AG04449 (cell line): ENCODE data around the gene SH3BGRL3.

Source experiments
- CTCF ChIA-PET: fragments of 350-600 bp; formaldehyde crosslinking; extraction: SDS; loops from one replicate; lab custom pipeline; 2021; ENCODE audit warnings: antibody characterized with exemption; lab: Yijun Ruan, JAX
- POLR2A ChIA-PET: fragments of 400-600, 350-600 bp; formaldehyde crosslinking; extraction: SDS; loops from one replicate; lab custom pipeline; 2020; ENCODE audit warnings: antibody characterized with exemption, inconsistent platforms; lab: Yijun Ruan, JAX
- DNase-seq: peaks from one replicate; pipeline ENCODE4 v3.0.0-alpha.2; 2010; ENCODE audit warnings: low read depth, low spot score
- H3K4me3 ChIP-seq: 2 replicates; pipeline ENCODE4 v1.5.1; 2011; ENCODE audit warnings: low read depth, mild to moderate bottlenecking, control low read depth, low read length
- TF ChIP-seq, protein P1 (sequence below): IDR thresholded peaks from one replicate; pipeline ENCODE4 v1.5.1; 2011; ENCODE audit warnings: mild to moderate bottlenecking, moderate library complexity, low read length, control low read depth, inconsistent platforms; ENCODE audit not compliant: insufficient read depth; ENCODE audit errors: missing control alignments

Gene SH3BGRL3

DNA sequence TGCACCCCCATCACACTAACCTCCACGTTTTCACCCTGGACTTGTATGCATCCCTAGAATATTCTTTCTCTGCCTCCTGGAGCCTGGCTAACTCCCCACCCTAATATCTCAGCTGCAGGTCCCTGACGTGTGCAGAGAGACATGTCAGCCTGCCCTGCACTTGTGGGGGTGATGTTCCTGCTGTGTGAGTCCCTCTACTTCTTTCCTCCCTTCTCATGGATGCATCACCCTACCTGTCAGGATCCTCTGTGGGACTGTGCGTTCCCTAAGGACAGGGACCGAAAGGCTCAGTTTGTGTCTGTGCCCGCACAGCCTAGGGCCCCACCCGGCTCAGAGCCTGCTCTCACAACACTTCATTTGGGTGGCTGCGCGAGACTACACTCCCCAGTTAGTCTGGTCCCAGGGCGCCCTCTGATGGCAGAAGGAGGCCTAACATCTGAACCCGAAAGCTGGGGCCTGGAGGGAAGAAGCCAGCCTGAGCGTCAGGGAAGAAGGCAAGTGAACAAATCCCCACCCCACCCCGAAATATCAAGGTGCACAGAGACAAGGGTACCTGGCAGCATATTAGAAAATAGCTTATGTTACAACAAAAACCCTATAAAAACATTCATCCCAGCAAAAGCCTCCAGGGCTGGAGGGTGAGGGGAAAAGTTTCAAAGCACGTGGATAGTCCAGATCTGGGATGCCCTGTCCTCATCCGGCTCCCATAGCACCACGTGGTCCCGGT is 41.6 kb downstream of the SH3BGRL3 start:
- CTCF ChIA-PET: interaction anchor here (0.6 to 11.9 kb wide), 48 partner anchors 10 to 242 kb away, joined by 3 to 179 read pairs (median 6); partner anchors contain the start of genes C1orf232, CATSPER4, CEP85 and CNKSR1
- POLR2A ChIA-PET: interaction anchor here (0.6 to 1.3 kb wide), 2 partner anchors 46 to 152 kb away, joined by 4 read pairs; no protein-coding TSS in a partner anchor

DNA sequence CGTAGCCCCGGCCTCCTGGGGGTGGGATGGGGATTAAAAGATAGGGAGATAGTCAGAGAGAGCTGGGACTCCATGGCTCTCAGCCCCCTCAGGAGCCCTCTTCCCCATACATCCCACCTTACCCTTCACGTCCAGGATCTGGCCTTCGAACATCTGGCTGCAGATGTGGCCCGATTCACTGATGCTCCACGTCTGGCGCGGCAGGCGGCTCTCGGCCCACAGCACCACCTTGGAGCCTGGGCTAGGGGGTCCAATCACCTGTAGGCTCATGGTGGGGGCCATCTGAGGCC is 42.1 kb downstream of the SH3BGRL3 start:
- TF ChIP-seq, protein P1, sequence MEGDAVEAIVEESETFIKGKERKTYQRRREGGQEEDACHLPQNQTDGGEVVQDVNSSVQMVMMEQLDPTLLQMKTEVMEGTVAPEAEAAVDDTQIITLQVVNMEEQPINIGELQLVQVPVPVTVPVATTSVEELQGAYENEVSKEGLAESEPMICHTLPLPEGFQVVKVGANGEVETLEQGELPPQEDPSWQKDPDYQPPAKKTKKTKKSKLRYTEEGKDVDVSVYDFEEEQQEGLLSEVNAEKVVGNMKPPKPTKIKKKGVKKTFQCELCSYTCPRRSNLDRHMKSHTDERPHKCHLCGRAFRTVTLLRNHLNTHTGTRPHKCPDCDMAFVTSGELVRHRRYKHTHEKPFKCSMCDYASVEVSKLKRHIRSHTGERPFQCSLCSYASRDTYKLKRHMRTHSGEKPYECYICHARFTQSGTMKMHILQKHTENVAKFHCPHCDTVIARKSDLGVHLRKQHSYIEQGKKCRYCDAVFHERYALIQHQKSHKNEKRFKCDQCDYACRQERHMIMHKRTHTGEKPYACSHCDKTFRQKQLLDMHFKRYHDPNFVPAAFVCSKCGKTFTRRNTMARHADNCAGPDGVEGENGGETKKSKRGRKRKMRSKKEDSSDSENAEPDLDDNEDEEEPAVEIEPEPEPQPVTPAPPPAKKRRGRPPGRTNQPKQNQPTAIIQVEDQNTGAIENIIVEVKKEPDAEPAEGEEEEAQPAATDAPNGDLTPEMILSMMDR: no peak
- CTCF ChIA-PET: interaction anchor here (0.6 to 11.9 kb wide), 43 partner anchors 10 to 243 kb away, joined by 3 to 179 read pairs (median 6); partner anchors contain the start of genes C1orf232, CATSPER4, CEP85 and CNKSR1
- H3K4me3 ChIP-seq: no peak overlapping the region
- POLR2A ChIA-PET: interaction anchor here (0.6 to 1.3 kb wide), 2 partner anchors 46 to 153 kb away, joined by 4 read pairs; no protein-coding TSS in a partner anchor
- no peak for DNase-seq

More for the DNA sequence above, 41.6 kb downstream of the SH3BGRL3 start:
- TF ChIP-seq, protein P1: peak; percentile 94
- no peak overlapping the region; the same call in 1 of the 2 replicates for H3K4me3 ChIP-seq
- peak; percentile 24 for DNase-seq

GRCh38 chr1:26323382-26323781 is 43.5 kb downstream of the SH3BGRL3 start:
- DNase-seq: no peak
- POLR2A ChIA-PET: interaction anchor here (0.6 kb wide), 1 partner anchor 17 kb away, joined by 3 read pairs; the partner anchor contains the start of gene UBXN11
- TF ChIP-seq, protein P1: no peak
- CTCF ChIA-PET: interaction anchor here (1.0 to 11.9 kb wide), 16 partner anchors 8 to 219 kb away, joined by 3 to 179 read pairs (median 16); partner anchors contain the start of genes CEP85, SH3BGRL3, UBXN11 and ZNF593
- H3K4me3 ChIP-seq: no peak overlapping the region

GRCh38 chr1:26324550-26324949 is 44.7 kb downstream of the SH3BGRL3 start:
- TF ChIP-seq, protein P1: no peak
- ChIA-PET CTCF (interaction anchor here (1.6 to 11.9 kb wide), 3 partner anchors 17 to 155 kb away, joined by 3 to 179 read pairs (median 139); partner anchors contain the start of genes SH3BGRL3, UBXN11 and ZNF593), POLR2A (no interaction called here)
- no peak overlapping the region for H3K4me3 ChIP-seq
- DNase-seq: no peak

- H3K4me3 ChIP-seq: no peak overlapping the region
- DNase-seq: no peak
- CTCF ChIA-PET: interaction anchor here (0.8 to 11.9 kb wide), 5 partner anchors 36 to 94 kb away, joined by 3 to 179 read pairs (median 4); partner anchors contain the start of genes CEP85 and SH3BGRL3
- POLR2A ChIA-PET: interaction anchor here (0.6 kb wide), 1 partner anchor 681 kb away, joined by 3 read pairs; no protein-coding TSS in a partner anchor
- TF ChIP-seq, protein P1: no peak
These were observed 48.1 kb downstream of the SH3BGRL3 start for GRCh38 chr1:26327956-26328362.
